DOHH2 (cell line): Measurements from ENCODE around the gene ZKSCAN3.

Experiments
- H3F3A ChIP-seq: fragments of 200-600 bp; sonication (generic), shearing (Covaris generic); 2 replicates; pipeline ENCODE4 v1.6.0; 2016; ENCODE audit warnings: antibody characterized with exemption, mild to moderate bottlenecking; ENCODE audit not compliant: control insufficient read depth, insufficient read depth
- H3K27ac ChIP-seq: fragments of 200-600 bp; sonication (generic); 2 replicates; pipeline ENCODE4 v1.5.1; 2014; ENCODE audit warnings: low read depth, mild to moderate bottlenecking, low read length, moderate library complexity
- H3K27me3 ChIP-seq: fragments of 200-600 bp; sonication (generic); 2 replicates; pipeline ENCODE4 v1.6.1; 2014; ENCODE audit warnings: mild to moderate bottlenecking, low read length, mixed read lengths; ENCODE audit not compliant: control insufficient read depth
- H3K36me3 ChIP-seq: fragments of 200-600 bp; sonication (generic); 2 replicates; pipeline ENCODE4 v1.6.1; 2014; ENCODE audit warnings: mild to moderate bottlenecking, low read length, moderate library complexity, mixed read lengths; ENCODE audit not compliant: control insufficient read depth
- H3K4me1 ChIP-seq: fragments of 200-600 bp; sonication (generic); 2 replicates; pipeline ENCODE4 v1.6.1; 2014; ENCODE audit warnings: mild to moderate bottlenecking, low read length, mixed read lengths; ENCODE audit not compliant: control insufficient read depth
- H3K4me2 ChIP-seq: fragments of 200-600 bp; sonication (generic); 2 replicates; pipeline ENCODE4 v1.6.0; 2014; ENCODE audit warnings: mild to moderate bottlenecking, low read length, moderate library complexity
- H3K4me3 ChIP-seq: fragments of 200-600 bp; sonication (generic); 2 replicates; pipeline ENCODE4 v1.5.1; 2014; ENCODE audit warnings: mild to moderate bottlenecking, low read length, mixed read lengths
- H3K79me2 ChIP-seq: fragments of 200-600 bp; sonication (generic); 2 replicates; pipeline ENCODE4 v1.6.1; 2014; ENCODE audit warnings: mild to moderate bottlenecking, low read length, mixed read lengths; ENCODE audit not compliant: control insufficient read depth
- H3K9me2 ChIP-seq: fragments of 200-600 bp; sonication (generic); replicated peaks from 2 replicates; pipeline ENCODE4 v1.6.1; 2014; ENCODE audit warnings: mild to moderate bottlenecking, low read length, mixed read lengths; ENCODE audit not compliant: control insufficient read depth
- H3K9me3 ChIP-seq: fragments of 200-600 bp; sonication (generic); 2 replicates; pipeline ENCODE4 v1.6.1; 2014; ENCODE audit warnings: antibody characterized with exemption, low read length, mixed read lengths; ENCODE audit not compliant: control insufficient read depth, insufficient read depth
- H4K20me1 ChIP-seq: fragments of 200-600 bp; sonication (generic); 2 replicates; pipeline ENCODE4 v1.6.0; 2014; ENCODE audit warnings: low read depth, mild to moderate bottlenecking, antibody characterized with exemption, low read length, moderate library complexity; ENCODE audit not compliant: control insufficient read depth, insufficient read depth
- EZH2phosphoT487 ChIP-seq: fragments of 200-600 bp; sonication (generic); IDR thresholded peaks from 2 replicates; pipeline ENCODE4 v1.6.1; 2017; ENCODE audit warnings: borderline replicate concordance, mild to moderate bottlenecking, antibody characterized with exemption, low read length, moderate library complexity, mixed read lengths
- TF ChIP-seq, protein P1 (sequence below): fragments of 200-600 bp; sonication (generic); IDR thresholded peaks from one replicate; pipeline ENCODE4 v1.5.1; 2014; ENCODE audit warnings: antibody characterized with exemption, mild to moderate bottlenecking, low read depth, low read length; ENCODE audit not compliant: poor library complexity, severe bottlenecking

The ZKSCAN3 gene

DNA sequence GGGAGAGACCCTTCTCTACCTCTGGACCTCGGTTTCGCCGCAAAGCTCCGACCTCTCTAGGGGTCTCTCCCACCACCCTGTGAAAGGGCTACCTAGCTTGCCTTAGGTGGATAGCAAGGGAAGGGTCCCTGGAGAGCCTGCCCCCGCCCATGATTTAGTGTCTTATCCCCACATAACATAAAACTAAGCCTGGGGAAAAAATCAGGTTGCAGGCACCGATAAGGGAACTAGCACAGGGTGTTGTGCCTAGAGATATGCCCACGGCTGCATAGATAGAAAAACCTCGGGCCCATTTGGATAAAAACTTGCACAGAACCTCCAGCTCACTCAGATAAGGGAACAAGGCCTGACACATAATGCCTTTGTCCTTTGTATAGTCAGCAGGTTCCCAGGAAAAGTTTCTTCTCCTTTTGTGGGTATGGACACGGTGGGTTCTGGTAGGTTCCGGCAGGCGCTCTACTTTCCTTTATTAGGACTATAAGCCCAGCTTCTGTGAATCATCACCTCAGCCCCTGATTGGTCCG is 14.6 kb upstream of the ZKSCAN3 start:
- H3K4me3 ChIP-seq, result peak overlapping the region; percentile 87
- peaks cover 8% of the 10 kb centered on the region for H3K9me3 ChIP-seq
- H3K36me3 ChIP-seq, result 0 out of 2 replicates have a peak, but pooled peaks cover 3% of the 10 kb centered on the region
- no peaks in the 10 kb centered on the region for H3K27me3 ChIP-seq
- no peaks in the 10 kb centered on the region for H3K79me2 ChIP-seq
- H3K4me2 ChIP-seq, result peak overlapping the region; percentile 97
- H3F3A ChIP-seq, result peaks cover 16% of the 10 kb centered on the region
- no peaks in the 10 kb centered on the region for H3K9me2 ChIP-seq
- TF ChIP-seq, protein P1, sequence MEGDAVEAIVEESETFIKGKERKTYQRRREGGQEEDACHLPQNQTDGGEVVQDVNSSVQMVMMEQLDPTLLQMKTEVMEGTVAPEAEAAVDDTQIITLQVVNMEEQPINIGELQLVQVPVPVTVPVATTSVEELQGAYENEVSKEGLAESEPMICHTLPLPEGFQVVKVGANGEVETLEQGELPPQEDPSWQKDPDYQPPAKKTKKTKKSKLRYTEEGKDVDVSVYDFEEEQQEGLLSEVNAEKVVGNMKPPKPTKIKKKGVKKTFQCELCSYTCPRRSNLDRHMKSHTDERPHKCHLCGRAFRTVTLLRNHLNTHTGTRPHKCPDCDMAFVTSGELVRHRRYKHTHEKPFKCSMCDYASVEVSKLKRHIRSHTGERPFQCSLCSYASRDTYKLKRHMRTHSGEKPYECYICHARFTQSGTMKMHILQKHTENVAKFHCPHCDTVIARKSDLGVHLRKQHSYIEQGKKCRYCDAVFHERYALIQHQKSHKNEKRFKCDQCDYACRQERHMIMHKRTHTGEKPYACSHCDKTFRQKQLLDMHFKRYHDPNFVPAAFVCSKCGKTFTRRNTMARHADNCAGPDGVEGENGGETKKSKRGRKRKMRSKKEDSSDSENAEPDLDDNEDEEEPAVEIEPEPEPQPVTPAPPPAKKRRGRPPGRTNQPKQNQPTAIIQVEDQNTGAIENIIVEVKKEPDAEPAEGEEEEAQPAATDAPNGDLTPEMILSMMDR, result no peak
- no peak for TF ChIP-seq EZH2phosphoT487
- peak overlapping the region; percentile 95 for H3K27ac ChIP-seq
- no peaks in the 10 kb centered on the region for H4K20me1 ChIP-seq
- peaks cover 36% of the 10 kb centered on the region for H3K4me1 ChIP-seq

DNA sequence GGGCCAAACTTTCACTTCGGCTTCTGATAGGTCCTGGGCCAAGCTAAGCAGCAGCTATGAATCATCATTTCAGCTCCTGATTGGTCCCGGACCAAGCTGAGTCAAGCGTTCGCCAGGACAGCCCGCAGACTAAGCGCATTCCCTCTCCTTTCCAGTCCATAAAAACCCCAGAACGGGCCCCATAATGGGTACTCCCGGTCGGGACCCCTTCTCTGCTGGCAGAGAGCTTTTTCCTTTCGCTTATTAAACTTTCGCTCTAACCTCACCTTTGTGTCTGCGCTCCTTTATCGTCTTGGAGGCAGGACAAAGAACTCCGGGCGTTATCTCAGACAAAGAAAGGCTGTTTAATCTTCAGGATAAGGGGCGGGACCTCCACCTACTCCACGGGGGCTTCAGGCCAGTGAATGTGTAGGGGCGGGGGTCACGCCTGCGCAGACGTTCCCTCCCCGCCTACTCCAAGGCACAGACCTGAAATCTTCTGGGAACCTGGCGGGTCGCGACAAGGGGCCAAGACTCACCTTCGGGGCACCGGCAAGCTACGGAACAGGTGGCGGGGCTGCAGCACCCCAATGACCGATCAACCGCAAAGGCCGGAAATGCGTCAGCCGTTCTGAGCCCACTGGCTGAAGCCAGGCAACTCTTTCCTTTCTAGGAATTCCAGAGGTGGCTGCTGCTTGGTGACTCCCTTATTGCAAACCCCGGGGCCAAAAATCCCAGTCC is 14.0 kb upstream of the ZKSCAN3 start, which contains the start of gene ZSCAN31:
Gene ZSCAN31, minus strand, starts transcription at position 585 of the 720 bp plus-strand sequence. CDS start 6,465 bp downstream, outside the sequence.
- TF ChIP-seq EZH2phosphoT487, result no peak
- TF ChIP-seq, protein P1, result no peak
- Histone ChIP-seq H3K4me2 (peak within 1 kb of the TSS; percentile 97), H3K4me3 (peak within 1 kb of the TSS; percentile 87), H3K27me3 (no peaks in the 10 kb centered on the region), H3F3A (peaks cover 16% of the 10 kb centered on the region), H3K4me1 (peaks cover 36% of the 10 kb centered on the region), H4K20me1 (no peaks in the 10 kb centered on the region), H3K9me2 (no peaks in the 10 kb centered on the region), H3K36me3 (0 out of 2 replicates have a peak, but pooled peaks cover 5% of the 10 kb centered on the region), H3K9me3 (peaks cover 14% of the 10 kb centered on the region), H3K79me2 (no peaks in the 10 kb centered on the region), H3K27ac (peak within 1 kb of the TSS; percentile 95)

DNA sequence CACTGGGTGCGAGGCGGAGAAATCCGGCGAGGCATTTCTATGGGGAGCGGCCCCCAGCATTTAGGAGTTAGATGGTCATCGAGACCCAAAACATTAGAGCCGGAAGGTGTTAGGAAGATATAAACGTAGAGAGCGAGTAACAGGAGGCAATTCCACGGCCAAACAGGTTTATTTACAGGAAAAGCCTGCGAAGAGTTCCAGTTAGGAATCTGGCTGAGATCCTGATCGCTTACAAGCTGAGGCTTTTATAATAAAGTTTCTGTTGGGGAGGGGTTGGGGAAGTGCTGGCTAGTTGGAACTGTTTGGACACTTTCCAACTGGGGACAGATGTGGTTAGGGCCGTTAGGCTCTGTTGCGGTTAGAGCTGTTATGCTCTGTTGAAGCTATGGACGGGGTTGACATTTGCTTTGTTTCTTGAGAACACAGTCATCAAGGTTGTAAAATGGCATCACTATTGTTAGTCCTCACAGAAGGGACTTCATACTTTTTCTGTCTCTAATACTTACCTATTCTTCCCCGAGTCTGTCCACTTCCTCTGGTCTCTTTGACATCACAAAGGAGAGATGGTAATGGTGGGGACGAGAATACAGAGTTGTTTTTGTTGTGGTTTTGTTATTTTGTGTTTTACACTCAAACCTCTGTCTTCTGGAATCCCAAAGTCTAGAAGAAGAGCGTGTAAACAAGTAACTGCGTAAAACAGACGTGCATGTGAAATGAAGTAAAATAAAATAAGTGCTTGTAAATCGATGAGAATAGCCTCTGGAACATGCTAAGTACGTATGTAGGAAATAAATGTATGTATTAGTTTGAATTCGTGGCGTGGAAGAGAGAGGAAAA is 13.2 kb upstream of the ZKSCAN3 start:
- peak overlapping the region; percentile 87 for H3K4me3 ChIP-seq
- no peaks in the 10 kb centered on the region for H3K27me3 ChIP-seq
- peak overlapping the region; percentile 95 for H3K27ac ChIP-seq
- H3K9me2 ChIP-seq, result no peaks in the 10 kb centered on the region
- H3K36me3 ChIP-seq, result 0 out of 2 replicates have a peak, but pooled peaks cover 5% of the 10 kb centered on the region
- TF ChIP-seq EZH2phosphoT487, result no peak
- TF ChIP-seq, protein P1, result no peak
- no peaks in the 10 kb centered on the region for H3K79me2 ChIP-seq
- H3K4me2 ChIP-seq, result peak overlapping the region; percentile 97
- peaks cover 21% of the 10 kb centered on the region for H3K9me3 ChIP-seq
- peaks cover 16% of the 10 kb centered on the region for H3F3A ChIP-seq
- H3K4me1 ChIP-seq, result peaks cover 36% of the 10 kb centered on the region
- no peaks in the 10 kb centered on the region for H4K20me1 ChIP-seq
